Stimulated activated CD4-positive, alpha-beta T cell treated with anti-CD3 and anti-CD28 coated beads, Interleukin-4, amount 100 ng/mL, for 1 hour (primary cell): ENCODE data around the gene CACNG8.
A peak's percentile ranks its signal among the peaks of the same experiment; 100 is the strongest.
"Not testable (repeated sequence)": the region's sequence is repeated elsewhere in the genome, so short reads cannot be mapped to it uniquely, and the experiment has no call there.

Source experiments
- DNase-seq: peaks from one replicate; pipeline ENCODE4 v3.0.0-alpha.2; 2020

Gene CACNG8

GRCh38 chr19:53994811-53995210, 32.1 kb downstream of the CACNG8 start:
- no peak for DNase-seq

- no peak for DNase-seq
Measured at GRCh38 chr19:53998223-53998622, 35.5 kb downstream of the CACNG8 start.

- DNase-seq = no peak
Measured at GRCh38 chr19:53999694-54000093, 37.0 kb downstream of the CACNG8 start.

- no peak for DNase-seq
Measured at GRCh38 chr19:54001496-54001895, 38.8 kb downstream of the CACNG8 start.

GRCh38 chr19:54002495-54003315, 40.0 kb downstream of the CACNG8 start:
- no peak for DNase-seq

- no peak for DNase-seq
Measured at GRCh38 chr19:54009440-54009839, 46.7 kb downstream of the CACNG8 start.

- DNase-seq = no peak
Measured at GRCh38 chr19:54010474-54010873, 47.7 kb downstream of the CACNG8 start.

GRCh38 chr19:54011507-54012211, 48.9 kb downstream of the CACNG8 start:
- no peak for DNase-seq

GRCh38 chr19:54013866-54014265, 51.1 kb downstream of the CACNG8 start:
- no peak for DNase-seq

GRCh38 chr19:54014920-54015560, 52.3 kb downstream of the CACNG8 start:
- no peak for DNase-seq

- no peak for DNase-seq
Measured at GRCh38 chr19:54017261-54017660, 54.5 kb downstream of the CACNG8 start.

GRCh38 chr19:54021363-54021762, 58.6 kb downstream of the CACNG8 start:
- DNase-seq = no peak

- no peak for DNase-seq
Measured at GRCh38 chr19:54021932-54022331, 59.2 kb downstream of the CACNG8 start.

- DNase-seq = no peak
Measured at GRCh38 chr19:54023191-54023590, 60.5 kb downstream of the CACNG8 start.

- DNase-seq = no peak
Measured at GRCh38 chr19:54024660-54025059, 61.9 kb downstream of the CACNG8 start.

GRCh38 chr19:54026656-54027055, 63.9 kb downstream of the CACNG8 start:
- no peak for DNase-seq

GRCh38 chr19:54029301-54029700, 66.6 kb downstream of the CACNG8 start:
- no peak for DNase-seq

- DNase-seq = peak; percentile 55
Measured at GRCh38 chr19:54029930-54030490, 67.3 kb downstream of the CACNG8 start.

- no peak for DNase-seq
Measured at GRCh38 chr19:54030895-54031586, 68.3 kb downstream of the CACNG8 start.

- DNase-seq = no peak
Measured at GRCh38 chr19:54035215-54036178, 72.8 kb downstream of the CACNG8 start.

- DNase-seq = not testable (repeated sequence)
Measured at GRCh38 chr19:54036542-54036941, 73.8 kb downstream of the CACNG8 start.
